Kidney glomerular epithelial cell (primary cell): ENCODE results near the gene DENND1A.
"Not testable (repeated sequence)": the region's sequence is repeated elsewhere in the genome, so short reads cannot be mapped to it uniquely, and the experiment has no call there.

Experiments used
- DNase-seq: peaks from one replicate; lab custom pipeline; 2025; lab: John Stamatoyannopoulos, UW

DENND1A gene

DNA sequence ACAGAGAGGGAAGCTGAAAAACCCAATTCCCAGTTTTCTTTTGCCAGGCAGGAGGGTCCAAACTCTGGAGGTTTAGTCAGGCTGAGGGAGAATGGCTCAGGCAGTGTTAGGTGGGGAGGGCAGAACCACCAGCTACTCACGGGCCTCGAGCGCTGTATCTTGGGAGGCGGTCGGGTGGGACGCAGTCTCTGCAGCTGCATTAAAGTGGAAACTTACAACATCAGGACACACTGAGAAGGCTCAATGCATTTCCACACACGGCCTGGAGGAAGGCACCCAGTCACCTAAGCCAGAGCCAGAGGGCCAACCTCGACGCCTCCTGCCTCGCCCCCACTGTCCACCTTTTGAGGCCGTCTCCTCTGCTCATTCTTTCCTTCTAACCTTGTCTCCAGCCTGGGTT lies 518.3 kb downstream of the DENND1A start:
- DNase-seq = no peak

DNA sequence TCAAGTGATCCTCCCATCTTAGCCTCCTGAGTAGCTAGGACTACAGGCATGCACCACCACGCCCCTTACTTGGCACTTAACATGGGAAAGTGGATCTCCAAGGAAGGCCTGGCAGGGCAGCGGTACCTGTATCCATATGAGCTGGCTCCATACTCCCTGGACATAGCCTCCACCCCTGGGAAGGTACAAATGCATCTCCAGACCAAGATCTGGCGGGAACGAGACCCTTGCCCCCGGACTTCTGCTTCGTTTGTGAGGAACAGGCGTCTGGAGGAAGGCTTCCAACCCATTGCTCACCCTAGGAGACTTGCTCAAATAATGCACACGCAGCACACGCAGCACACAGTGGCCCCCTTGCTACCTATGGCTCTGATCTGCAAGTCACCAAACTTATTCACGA lies 518.7 kb downstream of the DENND1A start:
- no peak for DNase-seq

DNA sequence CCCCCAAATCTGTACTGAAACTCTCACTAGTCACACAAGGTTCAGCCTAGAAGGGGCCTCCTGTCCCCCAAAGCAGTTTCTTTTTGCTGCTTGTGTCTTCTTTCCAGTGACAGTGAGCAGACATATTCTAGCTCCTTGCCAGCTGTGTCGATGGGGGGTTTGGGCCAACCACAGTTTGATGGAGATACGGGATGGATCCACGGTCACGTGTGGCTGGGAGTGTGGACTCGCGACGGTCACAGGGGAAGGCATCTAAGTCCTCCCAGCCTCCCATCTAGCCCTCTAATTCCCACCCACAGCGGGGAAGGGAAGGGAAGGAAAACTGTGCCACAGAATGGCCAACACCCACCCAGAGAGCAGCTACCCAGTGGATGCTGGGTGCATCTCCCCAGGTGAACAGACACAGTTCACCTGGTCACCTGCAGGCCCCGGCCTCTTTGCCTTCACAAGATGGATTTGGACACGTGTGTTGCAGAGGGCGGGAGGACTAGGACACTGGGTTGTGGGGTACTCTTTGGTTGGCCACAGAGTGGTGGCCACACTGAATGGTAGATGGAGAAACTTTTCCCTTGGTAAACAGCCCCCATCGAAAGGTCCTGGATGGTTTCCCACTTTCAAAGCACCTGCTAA lies 519.5 kb downstream of the DENND1A start:
- no peak for DNase-seq

DNA sequence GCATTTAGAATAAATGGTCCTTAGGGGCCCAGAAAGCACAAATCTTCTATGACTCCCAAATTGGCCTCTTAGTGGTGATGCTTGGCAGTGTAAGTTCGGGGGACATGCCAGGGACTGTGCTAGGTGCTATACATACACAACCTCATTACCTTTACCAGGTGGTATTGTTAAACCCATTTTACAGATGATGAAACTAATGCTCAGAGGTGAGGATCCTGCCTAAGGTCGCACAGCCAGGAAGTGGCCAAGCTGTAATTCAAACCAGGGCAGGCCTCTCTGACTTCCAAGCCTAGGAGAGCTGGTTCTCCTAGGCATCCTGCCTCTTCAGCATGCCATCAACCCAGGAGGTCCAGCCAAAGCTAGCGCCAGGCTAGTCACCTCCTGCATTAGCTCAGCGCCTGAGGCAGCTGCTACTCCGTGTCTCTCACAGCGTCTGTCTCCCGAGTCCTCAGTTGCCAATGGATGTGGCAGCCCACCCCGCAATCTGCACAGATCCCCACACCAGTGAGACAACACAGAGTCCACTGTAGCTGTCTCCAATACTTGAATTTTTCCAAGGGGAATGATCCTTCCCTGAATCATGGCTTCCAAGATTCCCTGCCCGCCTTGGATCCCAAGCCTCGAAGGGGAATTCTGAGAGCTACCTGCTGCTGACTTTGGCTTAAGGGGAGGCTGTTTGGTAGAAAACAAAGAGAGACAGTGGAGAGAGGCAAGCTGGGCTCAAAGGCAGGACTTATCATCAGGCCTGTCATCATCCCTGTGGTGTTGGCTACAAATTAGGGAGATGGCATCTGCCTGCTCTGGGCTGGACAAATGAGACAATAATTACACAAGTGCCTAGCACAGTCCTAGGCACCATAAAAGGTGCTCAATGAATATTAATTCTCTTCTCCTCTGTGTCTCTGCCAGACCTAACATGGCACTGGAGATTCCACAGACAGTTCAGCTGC lies 521.3 kb downstream of the DENND1A start:
- no peak for DNase-seq

DNA sequence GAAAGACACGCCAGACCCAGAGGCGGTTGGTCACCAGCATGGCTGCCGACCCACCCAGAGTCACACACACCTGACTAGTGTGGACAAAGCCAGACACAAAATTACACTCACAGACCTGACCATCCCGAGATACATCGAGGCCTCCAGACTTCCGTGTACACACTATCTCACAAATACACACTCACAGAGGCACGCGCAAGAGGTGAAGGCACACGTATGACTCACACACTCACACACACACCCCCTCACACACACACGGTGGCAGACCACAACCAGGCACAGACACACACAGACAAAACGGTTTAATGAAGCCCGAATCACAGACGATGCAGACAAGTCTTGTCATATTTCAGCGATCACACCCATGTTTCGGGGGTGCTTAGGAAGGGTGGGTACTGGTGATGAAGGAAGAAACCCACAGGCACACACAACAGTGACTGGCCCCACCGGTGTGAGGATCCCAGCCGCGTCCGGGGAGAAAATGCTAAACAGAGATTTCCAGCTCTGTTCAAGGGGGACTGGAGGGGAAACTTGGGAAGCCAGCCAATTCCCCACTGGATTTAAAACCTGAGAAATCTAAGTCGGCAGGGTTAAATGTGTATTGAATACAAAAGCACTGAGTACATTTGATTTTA lies 522.6 kb downstream of the DENND1A start:
- DNase-seq = no peak

DNA sequence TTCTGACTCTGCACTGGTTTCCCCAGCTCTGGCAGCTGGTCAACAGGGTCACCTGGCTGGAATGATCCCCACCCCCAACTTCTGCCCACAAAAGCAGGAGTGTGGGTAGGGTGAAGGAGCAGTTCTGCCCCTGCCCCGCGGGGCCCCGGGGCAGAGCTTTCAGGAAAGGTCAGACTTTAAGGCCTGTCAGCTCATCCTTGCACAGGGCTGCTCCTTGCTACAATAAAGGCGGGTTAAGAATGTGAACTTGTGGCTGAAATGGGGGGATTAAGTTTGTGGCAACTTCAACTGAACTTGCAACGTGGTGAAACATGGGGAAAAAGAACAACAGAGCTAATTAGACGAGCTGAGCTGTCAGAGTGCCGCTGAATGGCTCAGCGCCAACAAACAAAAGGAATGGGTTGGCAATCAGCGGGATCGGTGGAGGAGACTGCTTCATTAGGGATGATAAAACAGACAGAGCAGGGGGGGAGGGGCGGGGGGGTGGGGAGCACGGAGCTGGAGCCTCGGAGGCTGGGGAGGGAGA lies 523.2 kb downstream of the DENND1A start:
- DNase-seq = no peak

DNA sequence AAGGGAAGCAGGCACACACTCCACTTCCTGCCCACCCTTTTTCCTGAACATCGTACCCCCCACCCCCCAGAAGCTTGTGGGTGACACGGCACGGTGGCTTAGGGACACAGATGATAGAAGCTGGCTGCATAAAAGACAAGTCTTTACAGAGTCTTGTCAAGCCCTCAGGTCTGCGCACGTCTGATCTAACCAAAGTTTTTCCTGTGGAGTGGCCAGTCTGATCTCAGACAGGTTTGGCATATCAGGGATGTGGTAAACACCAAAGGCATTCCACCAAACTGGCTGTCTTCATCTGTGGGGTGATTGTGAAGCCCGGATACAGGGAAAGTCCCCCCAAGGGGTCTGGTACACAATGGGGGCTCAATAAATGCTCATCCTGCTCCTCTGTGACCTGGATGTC lies 523.9 kb downstream of the DENND1A start:
- DNase-seq = no peak

DNA sequence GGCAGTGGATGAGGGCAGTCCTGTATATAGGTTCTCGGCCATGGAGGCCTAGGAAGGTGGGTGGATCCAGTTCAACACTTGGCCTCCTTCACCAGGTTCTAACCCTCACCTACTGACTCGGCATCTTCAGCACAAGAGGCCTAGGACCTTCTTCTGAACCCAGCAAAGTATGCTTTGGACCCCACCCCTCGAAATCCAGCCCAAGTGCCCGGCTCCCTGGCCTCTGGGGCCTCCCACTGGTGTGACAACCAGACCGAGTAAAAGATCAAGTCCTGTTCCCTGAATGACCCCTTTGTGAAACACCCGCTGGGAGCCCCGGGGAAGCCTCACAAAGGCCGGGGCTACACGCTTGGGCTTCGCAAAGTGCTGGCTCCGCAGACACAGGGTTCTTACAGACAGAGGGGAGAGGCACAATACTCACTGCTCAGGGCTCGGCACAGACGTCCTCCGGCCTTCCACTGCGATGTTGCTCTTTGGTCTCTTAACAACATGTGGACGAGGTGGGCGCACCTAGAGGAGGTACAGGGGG lies 526.9 kb downstream of the DENND1A start:
- DNase-seq = no peak

DNA sequence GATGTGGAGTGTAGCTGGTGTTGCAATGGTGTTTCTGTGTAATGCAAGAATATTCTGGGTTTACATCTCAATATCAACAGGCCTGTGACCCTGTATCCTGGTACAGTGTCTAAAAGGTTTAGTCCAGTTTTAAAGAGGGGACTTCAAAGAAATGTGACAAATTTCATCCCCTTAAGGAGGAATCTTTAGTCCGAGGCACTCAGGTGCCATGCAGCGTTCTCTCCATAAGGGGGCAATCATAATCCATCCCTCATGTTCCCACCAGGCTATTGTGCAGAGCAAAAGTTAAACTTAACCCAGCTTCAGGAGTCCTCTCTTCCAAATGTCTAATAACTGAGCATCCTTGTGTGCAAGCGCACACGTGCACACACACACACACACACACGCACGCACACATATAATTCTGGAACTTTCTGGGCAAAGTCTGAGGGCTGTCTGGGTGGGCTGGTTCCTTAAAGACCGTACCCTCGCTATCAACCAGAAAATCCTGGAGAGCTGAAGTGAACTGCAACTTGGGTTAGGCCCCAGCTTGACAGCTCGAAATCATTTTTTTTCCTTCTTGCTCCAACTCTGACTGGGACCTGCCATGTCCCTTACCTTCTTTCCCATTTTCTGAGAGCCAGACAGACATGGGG lies 527.9 kb downstream of the DENND1A start:
- DNase-seq = peak; percentile 18

DNA sequence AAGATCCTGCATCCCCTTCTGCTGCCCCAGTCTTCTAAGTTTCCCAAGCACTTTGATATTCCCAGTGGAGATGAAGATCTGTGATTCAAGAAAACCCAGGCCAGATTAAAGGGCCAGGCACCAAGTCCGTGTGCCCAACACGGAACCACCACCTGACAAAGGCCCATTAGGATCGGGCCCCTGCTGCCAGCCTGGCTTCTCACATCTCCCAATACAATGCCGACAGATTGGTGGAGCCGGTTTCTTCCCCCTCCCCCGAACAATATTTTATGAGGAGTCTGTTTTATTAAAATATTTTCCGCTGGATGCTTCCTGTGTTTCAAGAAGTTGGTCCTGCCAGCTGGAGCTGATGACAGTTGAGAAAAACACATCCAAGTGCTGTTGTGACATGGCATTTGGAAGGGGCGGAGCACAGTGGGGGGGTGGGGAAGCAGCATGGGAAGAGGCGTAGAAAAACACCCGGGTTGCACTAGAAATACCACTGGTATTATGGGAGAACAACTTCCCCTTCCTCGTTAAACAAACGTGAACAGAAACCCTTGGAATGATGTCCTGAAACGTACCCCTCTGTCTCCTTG lies 528.9 kb downstream of the DENND1A start:
- no peak for DNase-seq

DNA sequence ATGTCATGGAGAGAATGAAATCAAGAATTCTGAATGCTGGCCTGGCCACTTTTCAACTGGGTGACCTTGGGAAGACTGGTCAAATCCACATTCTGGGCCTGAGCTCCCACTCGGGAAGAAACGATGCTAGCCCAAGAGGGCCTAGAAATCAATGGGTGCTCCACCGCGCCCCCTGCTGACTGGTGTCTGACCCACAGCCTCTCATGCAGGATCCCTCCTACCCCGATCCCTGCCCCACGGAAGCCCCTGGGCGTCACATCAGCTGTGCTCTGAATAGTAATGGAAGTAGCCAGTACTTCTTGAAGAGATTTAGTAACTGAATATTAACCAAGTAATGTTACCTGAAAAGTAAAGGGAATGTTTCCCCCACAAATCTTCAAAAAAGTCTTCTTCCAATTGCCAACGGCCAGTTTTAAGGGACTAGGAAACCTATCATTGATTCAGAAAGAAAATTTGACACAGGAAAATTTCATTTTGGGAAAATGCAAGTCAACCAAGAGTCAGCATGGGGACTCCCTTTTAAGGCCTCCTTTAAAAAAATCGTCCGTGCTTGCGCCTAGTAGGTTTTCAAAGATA lies 530.0 kb downstream of the DENND1A start:
- no peak for DNase-seq

DNA sequence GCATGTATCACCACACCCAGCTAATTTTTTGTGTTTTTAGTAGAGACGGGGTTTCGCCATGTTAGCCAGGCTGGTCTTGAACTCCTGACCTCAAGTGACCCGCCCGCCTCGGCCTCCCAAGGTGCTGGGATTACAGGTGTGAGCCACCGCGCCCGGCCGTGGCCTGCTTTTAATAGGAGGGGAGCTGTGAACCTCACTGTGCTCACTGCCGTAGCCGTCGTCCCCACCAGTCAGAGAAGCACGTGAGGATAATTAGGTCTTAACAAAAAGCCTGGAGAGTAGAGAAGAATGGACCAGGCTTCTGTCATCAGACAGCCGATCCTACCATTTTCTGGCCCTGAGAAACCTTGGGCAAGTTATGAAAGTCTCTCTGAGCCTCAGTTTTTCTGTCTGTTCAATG lies 531.0 kb downstream of the DENND1A start:
- not testable (repeated sequence) for DNase-seq

DNA sequence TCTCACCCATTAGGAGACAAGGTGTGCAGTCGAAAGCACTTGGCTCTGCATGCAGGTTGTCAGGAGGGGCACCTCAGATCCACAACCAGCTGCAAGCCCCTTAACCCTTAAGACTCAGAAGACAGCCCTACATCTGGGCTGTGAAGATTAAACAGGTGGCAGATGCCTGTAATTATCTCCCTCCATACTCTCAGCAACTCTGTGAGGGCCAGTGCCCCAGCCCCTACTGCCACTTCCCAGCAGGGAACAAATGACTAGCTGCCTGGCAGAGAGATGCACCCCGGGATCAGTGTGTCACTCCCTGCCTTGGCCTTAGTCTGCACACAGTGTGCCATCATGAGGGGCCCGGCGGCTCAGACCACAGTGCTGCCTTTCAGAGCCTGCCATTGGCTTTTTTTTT lies 532.0 kb downstream of the DENND1A start:
- no peak for DNase-seq

DNA sequence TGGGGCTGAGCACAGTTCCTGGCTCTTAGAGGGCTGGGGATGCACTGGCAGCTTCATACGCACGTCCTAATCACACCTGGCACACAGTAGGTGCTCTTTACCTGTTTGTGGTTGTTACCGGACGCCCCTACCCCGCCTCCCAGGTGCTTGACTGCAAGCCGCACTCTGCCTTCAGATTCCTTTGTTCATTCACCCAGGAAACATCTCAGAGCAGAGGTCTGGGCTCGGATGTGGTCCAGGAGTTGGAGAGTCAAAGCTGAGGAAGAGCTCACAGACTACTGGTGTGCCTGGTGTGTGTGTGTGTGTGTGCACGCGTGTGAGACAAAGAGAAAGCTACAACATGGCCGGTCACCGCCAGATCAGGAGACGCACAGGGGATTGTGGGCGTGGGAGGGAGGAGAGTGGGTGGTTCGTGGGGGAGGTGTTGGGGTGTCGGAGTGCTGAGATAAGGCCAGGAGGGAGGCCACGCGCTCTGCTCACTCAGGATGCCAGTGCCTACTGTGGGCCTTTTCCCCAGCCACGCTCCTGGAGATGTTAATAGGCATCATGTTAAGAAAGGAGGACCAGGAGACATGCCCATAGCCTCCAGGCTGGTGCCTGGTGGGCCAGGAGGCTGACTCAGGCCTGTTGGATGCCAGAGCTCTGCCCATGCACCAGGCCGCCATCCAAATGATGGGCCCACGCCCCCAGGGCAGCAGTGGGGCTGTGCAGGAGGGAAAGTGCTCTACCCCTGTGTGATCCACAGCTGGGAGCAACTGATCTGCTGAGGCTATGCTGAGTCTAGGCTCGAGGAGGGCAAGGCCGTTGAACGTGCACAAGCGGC lies 534.0 kb downstream of the DENND1A start:
- DNase-seq = peak; percentile 39

DNA sequence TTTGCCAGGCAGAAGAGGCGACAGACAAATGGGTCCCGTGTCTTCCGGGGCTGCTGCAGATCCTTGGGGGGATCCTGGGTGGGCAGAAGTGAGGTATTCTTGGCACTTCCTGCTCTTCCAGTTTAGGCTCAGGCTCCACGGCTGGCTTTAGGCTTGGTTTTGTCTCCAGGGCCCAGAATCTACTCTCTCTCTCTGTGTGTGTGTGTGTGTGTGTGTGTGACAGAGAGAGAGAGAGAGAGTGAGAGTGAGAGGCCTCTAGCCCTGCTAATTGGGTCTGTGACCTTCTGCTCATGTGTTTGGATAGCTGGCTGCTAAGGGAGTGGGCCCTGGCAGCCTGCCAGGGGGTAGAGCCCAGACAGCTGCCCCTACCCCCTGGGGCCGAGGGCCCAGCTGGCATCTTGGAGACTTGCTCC lies 534.6 kb downstream of the DENND1A start:
- no peak for DNase-seq

DNA sequence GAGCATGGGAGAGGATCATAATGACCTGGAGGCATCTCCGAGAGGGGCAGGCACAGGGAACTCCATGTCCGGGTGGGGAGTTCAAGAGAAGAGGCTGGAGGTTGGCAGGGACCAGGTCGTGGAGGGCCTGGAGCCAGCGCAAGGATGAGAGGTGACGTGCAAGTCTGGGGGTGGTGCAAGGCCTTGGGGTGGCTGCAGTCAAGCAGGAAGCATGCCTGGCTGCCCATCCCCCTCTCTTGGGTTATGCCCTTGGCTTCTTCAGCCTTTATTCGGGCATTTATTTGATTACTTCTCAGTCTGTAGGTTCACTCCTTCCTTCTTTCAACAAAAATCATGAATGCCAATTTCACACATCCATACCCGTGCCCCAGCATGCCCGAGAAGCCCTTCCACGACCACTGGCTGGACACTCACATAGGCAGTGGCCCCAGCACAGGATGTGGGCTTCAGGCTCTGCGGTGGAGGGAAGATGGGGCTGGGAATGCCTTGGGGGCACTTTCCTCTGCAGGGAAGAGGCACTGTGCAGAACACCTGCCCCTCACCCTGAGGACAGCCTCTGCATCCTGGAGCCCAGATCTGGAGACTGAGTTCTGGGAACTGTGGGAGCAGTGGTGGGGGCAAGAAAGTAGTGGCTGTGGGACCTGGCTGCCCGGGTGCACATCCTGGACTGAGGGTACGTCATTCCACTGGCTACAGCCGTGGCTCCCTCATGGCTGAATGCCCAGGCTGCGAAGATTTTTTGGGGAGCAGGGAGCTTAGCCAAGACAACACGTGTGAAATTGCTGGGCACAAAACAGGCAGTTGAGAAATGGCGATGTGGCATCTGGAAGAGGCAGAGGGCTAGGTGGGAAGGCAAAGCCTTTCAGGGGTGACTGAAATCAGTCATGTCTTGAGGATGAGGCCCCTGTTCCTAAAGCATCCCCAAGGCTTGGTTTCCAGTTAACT lies 535.4 kb downstream of the DENND1A start:
- no peak for DNase-seq

DNA sequence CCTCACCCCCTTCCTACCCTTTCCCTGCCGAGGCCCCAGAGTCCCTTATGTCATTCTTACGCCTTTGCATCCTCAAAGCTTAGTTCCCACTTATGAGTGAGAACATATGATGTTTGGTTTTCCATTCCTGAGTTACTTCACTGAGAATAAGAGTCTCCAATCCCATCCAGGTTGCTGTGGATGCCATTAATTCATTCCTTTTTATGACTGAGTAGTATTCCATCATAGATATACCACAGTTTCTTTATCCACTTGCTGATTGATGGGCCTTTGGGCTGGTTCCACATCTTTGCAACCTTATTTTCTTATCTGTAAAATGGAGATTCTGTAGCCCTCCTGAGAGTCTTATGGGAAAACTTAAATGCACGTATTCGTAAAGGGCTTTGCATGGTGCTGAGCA lies 537.1 kb downstream of the DENND1A start:
- DNase-seq = no peak

DNA sequence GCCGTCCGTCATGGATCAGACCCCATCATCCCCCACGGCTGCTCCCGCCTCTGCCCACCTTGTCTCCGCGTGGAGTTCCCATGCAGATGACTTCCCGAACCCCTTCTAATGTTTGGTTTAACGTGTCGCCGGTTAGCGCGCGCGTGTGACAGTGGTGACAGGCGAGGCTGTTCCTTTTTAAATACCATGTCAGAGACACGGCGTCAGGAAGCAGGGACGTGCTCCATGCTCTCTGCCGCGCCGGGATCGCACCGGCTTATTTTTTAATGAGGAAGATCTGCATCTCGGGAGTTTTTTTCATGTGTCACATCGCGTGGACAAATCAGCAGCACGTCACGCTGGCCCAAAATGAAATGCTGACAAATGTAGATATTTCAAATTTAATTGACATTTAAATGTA lies 538.0 kb downstream of the DENND1A start:
- DNase-seq = no peak

DNA sequence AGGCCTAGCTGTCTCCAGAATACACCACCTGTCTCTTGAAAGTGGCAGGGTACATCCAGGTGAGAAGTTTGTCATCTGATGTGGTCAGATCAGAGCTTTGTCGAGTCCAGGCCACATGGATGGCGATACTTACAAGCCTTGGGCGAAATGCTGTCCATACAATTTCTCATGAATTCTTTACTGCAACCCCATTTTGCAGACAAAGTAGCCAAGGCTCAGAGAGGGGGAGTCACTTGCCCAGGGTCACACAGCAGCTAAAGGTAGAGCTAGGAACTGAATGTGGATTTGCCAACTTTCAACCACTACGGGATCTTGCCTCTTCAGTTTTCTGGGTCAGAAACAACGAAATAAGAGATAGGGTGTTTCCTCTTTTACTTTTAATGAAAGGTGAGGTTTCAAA lies 538.7 kb downstream of the DENND1A start:
- DNase-seq = no peak
